ENCODE data around the gene TRAPPC3. TPM values are rescaled to one million over a fixed set of nuclear protein-coding genes. Genes with fewer than 3 reads are reported as not detected.

Gene TRAPPC3
- total RNA-seq, 4 donors from 2014 or later, result 64.6 to 104 (median 91.0) TPM

DNA sequence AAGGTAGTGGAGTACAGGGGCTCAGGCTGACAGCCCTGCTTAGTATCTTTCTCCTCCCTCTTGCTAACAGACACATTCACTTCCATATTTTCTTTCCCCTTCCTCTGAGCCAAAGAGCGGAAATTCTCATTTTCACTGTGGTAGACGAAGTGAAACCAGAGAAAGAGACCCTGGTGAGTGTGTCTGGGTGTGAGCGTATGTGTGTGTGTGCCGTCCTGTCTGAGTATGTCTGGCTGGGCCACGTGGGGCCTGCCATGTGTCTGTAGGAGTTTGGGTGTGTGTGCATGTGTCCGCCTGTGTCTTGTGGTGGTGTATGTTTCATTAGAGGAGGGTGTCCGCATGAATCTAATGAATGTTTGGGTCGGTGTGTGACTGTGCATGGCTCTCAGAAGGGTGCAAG, 25.9 kb downstream of the TRAPPC3 start:
- TF ChIP-seq, protein P1, sequence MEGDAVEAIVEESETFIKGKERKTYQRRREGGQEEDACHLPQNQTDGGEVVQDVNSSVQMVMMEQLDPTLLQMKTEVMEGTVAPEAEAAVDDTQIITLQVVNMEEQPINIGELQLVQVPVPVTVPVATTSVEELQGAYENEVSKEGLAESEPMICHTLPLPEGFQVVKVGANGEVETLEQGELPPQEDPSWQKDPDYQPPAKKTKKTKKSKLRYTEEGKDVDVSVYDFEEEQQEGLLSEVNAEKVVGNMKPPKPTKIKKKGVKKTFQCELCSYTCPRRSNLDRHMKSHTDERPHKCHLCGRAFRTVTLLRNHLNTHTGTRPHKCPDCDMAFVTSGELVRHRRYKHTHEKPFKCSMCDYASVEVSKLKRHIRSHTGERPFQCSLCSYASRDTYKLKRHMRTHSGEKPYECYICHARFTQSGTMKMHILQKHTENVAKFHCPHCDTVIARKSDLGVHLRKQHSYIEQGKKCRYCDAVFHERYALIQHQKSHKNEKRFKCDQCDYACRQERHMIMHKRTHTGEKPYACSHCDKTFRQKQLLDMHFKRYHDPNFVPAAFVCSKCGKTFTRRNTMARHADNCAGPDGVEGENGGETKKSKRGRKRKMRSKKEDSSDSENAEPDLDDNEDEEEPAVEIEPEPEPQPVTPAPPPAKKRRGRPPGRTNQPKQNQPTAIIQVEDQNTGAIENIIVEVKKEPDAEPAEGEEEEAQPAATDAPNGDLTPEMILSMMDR (IDR thresholded peaks at IDR 0.05; ENCODE audit: low read depth), result no peak

DNA sequence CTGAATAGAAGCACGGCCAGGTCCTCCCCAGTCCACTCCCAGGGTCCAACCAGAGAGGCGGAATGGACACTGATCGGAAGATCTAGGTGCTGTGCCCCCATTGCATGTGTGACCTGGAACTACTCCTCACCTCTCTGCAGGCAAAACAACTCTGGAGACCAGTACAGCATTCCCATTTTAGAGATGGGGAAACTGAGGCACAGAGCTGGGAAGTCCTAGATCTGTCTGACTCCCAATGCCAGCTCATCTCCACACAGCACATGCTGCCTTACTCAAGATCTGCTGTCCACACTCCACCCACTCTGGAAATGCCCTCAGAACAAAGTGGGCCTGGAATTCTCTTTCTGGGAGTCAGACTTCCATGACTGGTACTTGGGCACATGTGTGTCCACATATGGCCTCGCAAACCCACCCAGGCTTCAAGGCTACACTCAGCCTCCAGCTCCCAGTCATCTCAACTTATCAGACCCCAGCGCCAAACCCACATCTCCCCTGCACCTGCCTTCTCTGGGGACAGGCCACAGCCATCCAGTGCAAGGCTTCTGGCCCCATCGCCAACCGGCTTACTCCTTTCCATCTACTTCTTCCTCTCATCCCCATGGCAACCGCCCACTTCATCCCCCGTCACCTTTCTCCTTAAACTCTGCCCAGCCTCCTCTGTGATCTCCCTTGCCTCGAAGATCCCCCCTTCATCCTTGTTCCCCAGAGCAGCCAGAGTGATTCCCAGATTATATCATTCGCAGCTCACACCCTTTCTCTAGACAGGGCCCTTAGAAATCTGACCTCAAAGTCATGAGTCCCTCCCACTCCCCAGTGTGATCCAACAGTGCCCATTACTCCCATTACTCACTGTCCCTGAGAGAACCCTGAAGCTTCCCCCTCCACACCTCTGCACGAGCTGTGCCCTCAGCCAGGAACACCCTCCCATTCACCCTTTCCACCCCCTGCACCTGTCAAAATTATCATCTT, 26.9 kb downstream of the TRAPPC3 start:
- TF ChIP-seq, protein P1 (IDR thresholded peaks at IDR 0.05; ENCODE audit: low read depth), result no peak

DNA sequence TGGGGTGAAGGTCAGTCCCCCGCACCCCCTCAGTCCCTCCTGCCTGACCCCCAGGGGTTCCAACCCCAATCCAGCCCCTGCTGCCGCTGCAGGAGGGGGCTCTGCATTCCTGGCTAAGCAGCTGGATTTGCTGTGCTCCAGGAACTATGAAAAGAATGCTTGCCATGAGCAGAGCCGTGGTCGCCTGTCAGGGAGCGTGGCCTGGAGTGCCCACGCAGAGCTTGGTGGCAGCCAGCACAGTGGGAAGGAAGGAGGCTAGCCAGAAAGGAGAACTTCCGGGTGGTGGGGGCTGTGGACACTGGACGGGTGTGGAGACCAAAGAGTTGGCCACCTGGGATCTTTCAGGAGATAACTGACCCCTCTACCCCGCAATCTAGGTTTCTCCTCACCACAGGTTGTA, 29.8 kb downstream of the TRAPPC3 start:
- TF ChIP-seq, protein P1 (IDR thresholded peaks at IDR 0.05; ENCODE audit: low read depth), result no peak

DNA sequence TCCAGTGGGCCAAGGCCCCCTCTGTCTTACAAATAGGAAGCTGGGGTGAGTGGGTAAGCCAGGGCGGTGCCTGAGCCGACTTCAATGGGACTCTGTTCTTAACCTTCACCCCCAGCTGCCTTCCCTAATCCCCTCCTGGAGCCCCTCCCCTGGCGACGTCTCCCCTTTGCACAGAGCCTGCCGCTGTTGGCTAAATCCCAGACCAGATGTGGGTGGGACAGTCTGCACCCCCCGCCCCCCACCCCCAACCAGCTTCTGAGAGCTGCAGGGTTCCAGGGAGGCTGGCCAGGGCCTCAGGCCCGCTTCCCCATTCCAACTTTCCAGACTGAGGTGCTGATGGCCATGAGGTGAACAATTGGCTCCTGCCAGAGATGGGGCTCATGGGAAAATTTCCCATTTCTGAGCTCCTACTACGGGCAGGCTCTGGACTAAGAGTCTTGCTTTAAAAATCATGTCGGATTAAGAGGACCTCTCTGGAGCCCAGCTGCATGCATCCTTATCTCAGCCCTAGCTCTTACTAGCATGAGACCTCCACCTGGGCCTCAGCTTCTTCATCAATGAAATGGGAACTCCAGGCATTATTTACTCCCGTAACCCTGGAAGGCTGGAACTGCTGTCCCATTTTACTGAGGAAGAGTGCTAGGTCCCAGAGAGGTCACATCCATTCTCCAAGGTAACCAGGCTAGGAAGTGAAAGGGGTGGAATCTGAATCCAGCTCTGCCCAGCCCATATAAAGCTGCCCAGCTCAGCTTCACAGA, 30.7 kb downstream of the TRAPPC3 start:
- TF ChIP-seq, protein P1 (IDR thresholded peaks at IDR 0.05; ENCODE audit: low read depth), result no peak

DNA sequence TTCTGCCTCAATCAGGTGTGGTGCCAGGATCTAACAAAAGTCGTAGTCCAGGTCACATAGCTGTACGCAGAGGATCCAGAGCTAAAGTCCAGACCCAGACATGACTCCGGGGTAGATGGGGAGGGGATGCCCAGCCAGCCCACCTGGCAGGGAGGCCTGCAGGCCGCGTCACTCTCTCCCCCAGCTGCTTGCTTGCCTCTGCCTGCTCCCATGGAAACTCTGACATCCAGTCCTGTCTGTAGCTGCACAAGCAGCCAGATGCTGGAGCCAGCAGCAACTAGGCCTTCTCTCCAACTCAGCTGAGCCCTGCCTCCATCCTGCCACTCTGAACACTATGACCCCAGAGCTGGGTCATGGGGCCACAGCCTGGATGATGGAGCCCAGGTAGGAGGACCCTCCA, 32.4 kb downstream of the TRAPPC3 start:
- TF ChIP-seq, protein P1 (IDR thresholded peaks at IDR 0.05; ENCODE audit: low read depth), result no peak

DNA sequence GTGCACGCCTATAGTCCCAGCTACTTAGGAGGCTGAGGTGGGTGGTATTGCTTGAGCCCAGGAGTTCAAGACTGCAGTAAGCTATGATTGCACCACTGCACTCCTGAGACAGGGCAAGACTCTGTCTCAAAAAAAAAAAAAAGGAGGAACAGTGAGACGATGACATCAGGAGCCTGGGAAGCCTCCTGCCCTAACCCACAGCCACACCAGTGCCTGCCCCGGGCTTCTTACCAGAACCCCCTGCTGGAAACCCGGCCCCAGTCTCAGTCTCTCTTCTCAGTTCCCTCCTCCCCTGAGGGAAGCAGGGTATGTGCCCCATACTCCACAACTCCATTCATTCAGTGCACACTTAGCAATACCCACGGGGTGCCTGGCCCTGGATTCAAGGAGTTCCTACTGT, 33.4 kb downstream of the TRAPPC3 start:
- TF ChIP-seq, protein P1 (IDR thresholded peaks at IDR 0.05; ENCODE audit: low read depth), result no peak

DNA sequence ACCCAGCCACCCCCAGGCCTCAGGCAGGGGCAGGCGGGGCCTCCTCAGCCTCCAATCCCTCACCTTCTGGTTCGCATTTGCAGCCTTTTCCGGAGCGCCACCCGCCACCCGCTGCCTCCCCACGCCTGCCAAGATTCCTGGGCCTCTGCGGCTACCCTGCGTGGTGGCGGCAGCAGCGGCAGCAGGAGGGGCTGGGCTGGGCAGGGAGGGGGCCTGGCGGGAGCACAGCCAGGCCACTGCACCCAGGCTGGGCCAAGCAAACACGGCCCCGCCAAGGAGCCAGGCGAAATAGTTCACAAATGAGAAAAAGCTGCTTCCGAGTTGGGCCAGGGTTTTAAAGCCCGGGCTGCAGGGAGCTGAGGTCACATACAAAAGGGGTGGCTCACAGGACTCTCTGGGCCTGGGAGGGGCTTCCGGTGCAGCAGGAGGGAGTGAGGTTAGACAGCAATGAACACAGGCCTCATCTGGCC, 34.1 kb downstream of the TRAPPC3 start:
- TF ChIP-seq, protein P1 (IDR thresholded peaks at IDR 0.05; ENCODE audit: low read depth), result no peak

All from subcutaneous adipose tissue (tissue), 4 donors.